ENCODE results near the gene ADAM30.

Gene ADAM30

DNA sequence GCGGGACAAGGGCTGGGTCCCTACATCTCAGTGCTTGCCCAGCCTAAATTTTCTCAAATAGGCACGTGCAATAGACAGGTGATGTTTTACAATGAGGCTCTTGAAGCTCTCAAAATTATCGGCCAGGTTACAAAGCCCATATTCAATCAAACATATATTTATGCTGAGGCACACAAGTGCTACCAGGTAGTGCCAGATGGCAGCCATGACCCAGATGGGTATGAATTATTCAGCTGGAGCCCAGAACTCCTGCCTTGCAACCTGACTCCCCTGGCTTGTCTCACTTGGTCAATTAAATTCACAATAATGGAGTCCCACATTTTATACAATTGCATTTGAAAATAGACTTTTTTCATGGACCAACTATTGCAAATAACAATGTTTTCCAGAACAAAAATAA lies 12.3 kb upstream of the ADAM30 start:
- no peak for DNase-seq (ENCODE audit: low read depth)

DNA sequence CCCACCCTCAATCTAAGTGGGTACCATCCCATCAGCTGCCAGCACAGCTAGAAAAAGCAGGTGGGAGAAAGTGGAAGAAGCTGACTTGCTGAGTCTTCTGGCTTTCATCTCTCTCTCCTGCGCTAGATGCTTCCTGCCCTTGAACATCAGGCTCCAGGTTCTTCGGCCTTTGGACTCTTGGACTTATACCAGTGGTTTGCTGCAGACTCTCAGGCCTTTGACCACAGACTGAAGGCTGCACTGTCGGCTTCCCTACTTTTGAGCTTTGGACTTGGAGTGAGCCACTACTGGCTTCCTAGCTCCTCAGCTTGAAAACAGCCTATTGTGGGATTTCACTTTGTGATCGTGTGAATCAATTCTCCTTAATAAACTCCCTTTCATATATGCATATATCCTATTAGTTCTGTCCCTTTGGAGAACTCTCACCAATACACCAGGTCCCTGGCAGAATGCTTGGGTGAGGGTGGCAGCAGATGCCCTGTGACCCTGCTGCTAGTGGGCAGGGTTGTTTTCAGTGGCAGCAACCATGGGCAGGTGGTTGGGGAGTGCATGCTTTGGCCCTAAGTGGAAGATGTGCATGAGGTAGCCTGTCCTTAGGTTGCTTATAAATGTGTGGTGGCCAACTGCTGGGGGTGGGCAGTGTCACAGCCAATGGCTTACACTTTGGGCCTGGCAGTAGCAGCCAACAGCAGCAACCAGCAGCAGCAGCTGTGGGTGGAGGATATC lies 10.8 kb upstream of the ADAM30 start:
- DNase-seq (ENCODE audit: low read depth): no peak

DNA sequence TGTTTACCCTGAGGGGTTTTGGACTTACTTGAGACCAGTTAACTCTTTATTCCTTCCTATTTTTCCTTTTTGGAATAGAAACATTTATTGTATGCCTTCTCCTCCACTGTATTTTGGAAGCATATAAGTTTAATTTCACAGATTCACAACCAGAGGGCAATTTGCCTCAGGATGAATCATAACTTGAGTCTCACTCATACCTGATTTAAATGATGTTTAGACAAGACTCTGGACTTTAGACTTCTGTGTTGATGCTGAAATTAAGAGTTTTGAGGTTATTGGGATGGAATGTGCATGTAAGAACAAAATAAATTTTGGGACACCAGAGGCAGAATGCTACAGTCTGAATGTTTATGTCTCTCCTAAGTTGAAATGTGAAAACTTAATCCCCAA lies 7.1 kb upstream of the ADAM30 start:
- no peak for DNase-seq (ENCODE audit: low read depth)

DNA sequence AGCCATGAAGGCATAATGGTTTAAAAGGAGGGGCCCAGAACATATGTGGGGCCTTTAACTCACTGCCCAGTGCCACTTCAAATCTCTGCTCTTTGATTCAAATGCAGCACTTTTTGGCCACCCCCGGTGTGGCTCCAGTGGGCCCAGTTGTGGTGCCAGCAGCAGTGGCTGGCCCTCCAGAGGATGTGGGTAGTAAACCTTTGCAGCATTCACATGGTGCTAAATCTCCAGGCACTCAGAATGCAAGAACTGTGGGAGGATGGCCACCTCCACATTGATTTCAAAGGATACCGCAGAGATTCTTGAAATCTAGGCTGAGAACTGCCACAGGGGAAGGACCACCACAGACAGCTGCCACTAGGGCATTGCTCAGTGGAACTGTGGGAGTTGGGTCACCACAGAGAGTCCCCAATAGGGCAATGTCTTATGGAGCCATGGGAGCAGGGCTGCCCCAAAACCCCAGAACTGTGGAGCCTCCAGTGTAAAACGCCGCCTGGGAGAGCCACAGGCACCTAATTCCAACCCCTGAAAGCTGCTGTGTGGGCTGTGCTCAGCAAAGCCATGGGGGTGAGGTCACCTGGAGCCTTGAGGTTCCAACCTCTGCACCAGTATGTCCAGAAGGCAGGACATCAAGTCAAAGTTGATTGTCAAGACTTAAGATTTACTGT lies 6.6 kb upstream of the ADAM30 start:
- DNase-seq (ENCODE audit: low read depth): no peak

DNA sequence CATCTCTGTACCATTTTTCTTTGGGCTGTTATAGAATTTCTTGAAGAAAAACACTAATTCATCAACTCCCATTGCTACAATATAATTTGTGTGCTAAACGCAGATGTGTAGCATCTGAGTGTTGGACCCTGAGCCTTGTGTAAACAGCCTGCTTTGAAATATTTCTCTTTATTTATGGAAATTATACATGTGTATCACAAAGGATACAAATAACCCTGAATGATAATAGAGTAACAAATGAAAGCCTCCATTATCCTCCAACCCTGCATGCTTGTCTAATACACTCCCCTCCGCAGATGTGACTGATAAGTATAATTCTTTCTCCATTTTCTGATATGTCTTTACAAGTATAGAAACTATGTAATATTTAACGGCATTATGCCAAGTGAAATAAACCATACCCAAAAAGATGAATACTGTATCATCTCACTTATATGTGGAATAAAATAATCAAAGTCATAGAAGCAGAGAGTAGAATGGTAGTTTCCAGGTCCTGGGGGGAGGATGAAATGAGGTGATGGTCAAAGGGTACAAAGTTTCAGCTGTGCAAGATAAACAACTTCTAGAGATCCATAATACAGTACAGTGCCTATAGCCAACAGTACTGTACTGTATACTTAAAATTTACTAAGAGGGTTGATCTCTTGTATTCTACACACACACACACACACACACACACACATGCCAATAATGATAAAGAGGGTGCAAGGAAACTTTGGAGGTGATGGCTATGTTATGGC lies 2.8 kb upstream of the ADAM30 start:
- no peak for DNase-seq (ENCODE audit: low read depth)

DNA sequence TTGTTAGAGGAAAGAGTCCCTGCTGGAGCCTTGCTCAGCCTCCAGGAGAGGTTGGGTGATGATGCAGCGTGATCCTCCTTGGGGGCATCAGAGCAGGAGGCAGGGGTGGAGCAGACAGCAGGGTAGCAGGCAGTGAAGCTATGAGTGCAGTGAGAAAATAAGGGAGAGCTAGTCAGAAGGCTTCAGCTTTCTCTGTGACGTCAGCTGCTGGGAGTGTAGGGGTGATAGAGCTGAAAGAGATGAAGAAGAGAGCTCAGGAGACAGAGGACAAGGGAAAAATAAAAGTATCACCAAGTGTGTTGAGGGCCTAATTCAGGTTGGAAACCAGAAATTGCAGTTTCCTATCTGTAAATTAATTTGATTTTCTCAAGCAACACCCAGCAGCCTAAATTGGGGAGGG lies 2.2 kb upstream of the ADAM30 start:
- DNase-seq (ENCODE audit: low read depth): no peak

DNA sequence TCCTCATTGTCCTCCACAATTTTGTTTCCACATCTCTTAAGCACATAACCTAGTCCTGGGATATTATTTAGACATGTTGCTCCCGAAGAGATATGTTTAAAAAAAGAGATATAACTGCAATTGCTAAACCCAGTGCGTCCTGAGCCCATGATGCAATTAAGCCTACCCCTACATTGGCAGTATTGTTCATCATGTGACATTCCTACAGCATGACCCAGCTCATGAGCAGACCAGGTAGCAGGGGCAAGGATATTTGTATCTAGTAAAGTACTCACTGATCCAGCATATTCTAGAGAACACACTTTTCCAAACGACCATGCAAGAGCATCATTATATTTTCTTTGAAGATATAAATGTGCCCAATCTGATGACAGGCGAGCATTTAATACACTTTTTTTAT lies 1.2 kb downstream of the ADAM30 start:
- DNase-seq (ENCODE audit: low read depth): no peak

DNA sequence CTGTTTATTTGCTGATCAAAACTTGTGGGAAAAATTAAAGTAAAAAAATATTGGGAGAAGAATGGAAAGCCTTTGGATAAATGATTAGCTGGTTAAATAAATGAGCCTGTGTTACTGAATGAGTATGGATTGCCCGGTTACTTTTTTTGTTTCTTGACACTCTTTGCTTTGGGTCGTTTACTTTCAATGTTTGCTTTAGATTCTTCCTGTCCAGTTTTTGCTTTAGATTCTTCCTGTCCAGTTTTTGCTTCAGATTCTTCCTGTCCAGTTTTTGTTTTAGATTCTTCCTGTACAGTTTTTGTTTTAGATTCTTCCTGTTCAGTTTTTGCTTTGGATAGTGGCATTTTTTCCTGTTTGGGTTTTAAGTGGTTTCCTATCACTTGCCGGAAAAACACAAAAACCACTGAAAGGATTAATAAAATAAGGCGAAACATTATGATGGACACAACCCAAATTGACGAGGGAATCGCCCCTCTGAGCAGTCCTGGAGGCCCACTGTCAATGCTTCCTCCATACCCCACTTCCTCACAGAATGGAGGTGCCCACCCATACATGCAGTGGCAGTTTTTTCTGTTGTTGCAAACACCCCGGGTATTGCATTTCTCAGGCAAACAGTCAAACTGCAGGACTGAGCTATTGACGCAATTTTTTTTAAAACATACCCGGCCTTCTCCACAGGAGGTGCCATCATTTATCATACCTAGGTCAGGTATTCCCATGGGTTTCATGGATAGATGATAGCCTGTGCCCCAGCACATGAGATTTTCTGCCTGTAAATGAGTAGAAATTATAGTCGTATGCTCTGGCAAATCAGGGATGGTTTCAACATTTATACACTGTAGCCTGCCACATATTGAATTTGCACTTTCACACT lies 2.3 kb downstream of the ADAM30 start:
- DNase-seq (ENCODE audit: low read depth): no peak

DNA sequence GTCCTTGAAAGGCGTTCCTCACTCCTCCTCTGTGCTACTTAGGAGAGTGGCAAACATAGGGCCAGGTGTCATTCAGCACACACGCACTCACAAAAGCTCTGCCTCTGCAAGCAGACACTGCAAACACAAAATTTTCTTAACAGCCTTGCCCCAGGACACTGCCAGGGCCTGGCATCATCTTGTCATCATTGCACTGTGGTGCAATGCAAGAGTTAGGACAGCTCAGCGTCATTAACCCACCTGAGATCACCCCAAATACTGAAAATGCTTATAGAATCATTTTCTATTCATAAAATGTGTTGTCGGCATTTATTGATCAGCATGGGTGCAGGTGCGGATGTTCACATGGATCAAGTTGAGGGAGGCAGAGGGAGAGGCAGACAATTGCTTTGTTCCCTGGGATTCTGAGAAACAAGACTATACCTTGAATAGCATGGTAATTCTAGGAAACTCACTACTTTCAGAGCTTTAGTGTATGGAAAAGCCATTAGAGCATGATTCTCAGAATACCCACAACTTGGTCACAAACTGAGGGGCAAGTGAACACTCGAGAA lies 3.0 kb downstream of the ADAM30 start:
- no peak for DNase-seq (ENCODE audit: low read depth)

DNA sequence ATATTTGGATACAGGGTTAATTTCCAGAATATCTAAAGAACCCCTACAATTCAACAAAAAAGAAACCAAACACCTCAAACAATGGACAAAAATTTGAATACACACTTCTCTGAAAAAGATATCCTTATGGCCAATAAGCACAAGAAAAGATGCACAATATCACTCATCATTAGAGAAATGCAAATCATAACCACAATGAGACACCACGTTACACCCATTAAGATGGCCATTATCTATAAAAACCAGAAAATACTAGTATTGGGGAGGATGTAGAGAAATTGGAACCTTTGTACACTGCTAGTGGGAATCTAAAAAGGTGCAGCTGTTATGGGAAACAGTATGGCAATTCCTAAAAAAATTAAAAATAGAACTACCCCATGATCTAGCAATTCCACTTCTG lies 4.9 kb downstream of the ADAM30 start:
- no peak for DNase-seq (ENCODE audit: low read depth)

DNA sequence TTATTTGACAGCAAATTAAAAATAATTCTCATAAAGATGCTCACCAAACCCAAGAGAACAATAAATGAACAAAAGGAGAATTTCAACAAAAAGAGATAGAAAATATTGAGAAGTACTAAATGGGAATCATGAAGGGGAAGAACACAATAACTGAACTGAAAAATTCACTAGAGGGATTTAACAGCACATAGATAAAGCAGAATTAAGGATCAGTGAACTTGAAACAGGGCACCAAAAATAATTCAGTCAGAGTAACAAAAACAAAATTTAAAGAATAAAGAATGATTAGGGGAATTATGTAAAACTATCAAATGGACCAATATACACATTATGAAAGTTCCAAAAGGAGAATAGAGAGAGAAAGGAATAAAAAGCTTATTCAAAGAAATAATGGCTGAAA lies 7.8 kb downstream of the ADAM30 start:
- no peak for DNase-seq (ENCODE audit: low read depth)

DNA sequence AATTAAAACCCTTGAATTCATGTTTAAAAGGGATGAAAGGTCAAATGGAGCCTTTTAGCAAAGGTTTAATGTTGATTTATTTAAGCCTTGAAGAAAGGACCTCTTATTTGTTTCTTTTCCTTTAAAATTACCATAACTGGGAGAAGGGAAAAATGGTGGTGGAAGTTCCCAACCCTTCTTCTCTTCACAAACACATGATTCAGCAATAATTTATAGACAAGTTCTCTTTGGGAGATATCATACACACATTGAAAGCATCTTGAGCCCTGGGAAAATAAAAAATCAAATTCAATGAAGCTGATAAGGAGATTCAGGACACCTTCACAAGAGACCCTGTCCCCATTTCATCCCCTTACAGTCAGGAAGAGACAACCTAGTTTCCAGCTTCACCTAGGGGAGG lies 8.9 kb downstream of the ADAM30 start:
- no peak for DNase-seq (ENCODE audit: low read depth)

DNA sequence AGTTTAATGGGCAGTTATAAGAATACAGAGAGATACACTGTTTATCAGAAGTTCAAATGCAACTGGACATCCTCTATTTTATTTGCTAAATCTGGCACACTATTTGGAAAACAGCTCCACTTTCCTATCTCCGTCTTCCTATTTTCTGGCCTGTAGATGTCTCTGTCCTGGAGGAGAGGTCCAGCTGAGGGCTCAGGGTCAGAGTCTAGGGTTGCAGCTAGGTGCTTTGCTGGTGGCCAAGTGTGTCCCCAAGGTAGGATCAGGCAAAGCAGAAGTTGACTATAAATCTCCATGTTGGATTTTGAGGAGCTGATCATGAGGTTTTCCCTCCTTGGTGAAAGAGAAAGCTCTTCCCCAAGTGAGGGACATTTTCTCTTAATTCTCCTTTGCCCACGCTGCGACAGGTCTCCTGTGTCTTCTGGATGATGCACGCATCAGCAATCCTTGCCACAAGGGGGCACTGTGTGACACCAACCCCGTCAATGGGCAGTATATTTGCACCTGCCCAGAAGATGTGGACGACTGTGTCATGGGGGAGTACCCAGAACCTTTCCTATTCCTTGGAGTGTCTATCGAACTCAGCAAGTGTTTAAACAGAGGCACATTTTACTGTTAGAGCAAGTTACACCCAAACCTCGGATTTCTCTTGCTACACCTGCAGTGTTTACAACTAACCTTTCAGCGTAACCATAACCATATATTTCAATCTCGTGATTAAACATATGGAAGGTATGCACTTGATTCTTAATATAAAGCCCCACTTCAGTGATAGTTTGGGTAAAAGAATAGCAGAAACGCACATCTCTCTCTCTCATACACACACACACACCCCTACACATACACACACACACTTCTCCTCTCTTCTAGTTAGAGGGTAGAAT lies 10.2 kb downstream of the ADAM30 start:
- no peak for DNase-seq (ENCODE audit: low read depth)

DNA sequence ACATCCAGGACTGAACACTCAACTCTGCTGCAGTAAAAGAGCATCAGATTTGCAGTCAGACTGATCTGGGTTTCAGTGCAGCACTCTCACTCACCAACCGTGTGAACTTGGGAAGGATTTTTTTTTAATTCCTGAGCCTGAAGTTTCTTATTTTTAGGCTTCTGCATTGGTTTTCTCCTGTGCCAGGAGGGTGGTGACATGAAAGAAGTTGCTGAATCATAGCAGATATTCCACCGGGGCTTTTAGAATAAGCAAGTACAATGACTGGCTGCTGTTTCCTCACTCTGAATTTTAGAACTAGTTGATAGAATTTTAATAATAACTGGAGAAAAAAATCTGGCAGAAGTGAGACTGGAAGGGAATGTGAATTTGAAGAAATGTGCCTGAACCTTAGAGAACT lies 11.6 kb downstream of the ADAM30 start:
- no peak for DNase-seq (ENCODE audit: low read depth)

DNA sequence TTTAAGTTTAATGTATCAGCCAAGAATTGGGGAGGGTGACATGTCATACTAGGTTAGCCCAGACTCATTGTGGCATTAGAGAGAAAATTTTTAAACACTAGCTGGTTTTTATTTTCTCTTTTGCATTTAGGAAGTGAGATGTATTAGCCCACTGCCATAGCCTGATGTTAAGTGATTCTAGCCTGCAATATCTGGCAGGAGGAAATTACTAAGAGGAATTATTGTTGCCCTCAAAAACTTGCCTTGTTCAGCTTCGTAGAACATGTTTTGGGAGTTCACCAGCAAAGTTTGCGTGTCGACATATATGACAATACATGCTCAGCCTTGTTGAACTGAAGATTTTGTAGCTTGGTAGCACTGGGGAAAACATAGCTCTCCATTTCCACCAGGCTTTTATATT lies 12.5 kb downstream of the ADAM30 start:
- DNase-seq (ENCODE audit: low read depth): no peak

DNA sequence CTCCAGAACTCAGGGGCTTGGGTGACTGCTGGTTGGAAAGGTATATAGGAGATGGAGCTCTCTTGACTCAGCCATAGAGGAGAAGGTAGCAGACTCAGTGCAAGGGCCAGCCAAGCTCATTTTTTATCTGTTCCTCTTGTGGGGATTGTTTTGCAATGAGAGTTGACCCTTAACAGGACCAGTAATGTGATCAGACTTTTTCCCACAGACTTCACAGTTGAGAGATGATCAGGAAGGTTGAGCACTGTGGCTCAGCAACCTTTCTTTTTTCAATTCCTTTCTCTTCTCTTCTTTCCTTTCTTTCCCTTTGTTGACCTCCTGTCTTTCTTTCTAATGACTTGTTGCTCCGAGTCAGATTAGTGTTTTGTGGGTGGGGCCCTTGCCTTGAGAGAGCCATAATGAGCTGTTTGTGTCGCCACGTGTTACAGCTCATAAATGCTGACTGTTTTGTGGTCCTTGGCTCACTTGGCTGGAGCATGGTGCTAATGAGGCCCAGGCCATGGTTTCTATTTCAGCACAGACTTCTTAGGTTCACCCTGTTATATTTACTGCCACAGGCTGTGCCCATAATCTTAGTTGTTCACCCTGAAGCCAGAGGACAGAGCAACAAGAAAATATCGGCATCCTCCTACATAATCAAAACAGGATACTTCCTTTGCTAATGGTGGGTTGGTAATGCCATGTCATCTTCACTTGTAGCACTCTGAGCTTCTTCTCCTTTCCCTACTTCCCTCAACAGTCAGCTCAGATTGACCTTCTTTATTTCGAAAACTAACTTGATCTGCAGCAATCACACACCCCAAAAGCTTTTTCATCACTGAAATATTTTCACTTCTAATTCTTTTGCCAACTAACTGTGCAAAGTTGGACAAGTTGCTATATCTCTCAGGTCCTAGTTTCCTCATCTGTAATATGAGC lies 13.9 kb downstream of the ADAM30 start:
- DNase-seq (ENCODE audit: low read depth): no peak

DNA sequence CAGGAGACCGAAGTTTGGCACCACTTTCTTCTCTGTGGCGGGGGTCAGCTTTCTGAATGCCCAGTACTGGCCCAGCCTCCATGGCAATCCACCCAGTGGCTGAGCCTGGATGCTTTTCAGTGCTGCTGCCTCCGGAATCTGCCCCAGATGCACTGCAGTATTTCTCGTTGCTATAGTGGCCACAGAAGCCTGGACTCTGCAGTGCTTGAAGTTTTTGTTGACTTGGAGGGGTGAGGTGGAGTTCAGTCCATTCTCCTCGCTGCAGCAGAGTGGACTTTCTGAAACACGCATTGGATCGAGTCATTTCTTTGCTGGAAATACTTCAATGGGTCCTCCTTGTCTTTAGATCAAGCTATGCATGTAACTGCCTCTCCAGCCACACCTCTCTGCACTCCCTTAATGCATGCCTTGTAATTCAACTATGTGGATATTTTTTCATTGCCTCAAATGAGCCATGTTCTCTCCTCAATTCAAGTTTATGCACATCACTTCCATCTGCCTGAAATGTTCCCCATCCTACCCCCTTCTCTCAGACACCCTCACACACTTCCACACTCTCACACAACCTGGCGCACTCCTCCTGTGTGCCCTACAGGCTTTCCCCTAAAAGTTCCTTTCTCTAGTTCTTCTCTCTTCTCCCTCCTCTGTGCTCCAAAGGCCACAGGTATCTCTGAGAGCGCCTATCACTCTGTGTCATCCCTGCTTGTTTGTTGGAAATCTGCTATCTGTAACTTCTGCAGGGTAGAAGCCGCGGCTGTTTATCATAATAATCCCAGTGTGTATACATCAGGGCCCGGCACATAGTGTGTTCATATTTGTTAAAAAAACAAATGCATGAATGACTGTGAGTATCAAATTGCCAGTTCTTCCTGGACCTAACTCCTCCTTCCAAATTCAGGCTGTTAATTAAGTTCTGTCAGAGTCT lies 16.5 kb downstream of the ADAM30 start:
- DNase-seq (ENCODE audit: low read depth): no peak

DNA sequence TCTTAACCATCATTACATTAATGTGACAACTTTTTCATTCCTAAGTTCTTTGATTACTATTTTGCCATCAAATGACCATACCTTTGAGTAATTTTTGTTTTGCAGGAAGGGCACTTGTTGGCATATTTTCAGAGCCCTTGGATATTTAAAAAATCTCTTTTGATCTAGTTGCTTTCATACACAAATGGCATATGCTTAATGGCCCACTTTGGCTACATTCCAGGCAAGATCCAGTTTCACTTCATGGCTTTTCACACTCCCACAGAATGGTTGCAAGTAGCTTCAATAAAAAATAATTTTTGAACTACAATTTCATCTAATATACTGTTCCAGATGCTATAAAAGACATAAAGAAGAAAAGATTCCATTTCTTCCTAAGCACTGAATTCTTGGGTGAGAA lies 18.1 kb downstream of the ADAM30 start:
- DNase-seq (ENCODE audit: low read depth): no peak

DNA sequence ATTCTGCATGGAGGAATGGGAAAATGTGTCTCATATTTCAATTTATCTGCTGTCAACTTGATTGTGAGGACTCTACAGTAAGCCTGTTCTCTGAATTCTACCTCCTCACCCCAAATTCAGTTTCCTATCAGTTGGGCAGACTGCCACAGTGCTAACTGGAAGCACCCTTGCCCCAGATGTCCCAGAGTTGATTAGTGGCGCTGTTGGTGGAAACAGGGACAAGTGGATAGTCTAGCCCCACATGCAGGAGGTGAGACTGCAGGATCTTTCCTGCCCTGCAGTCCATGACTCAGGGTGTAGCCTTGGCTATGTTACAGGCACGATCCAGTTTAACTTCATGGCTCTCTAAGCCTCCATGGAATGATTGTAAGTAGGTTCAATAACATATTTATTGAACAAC lies 22.1 kb downstream of the ADAM30 start:
- no peak for DNase-seq (ENCODE audit: low read depth)

Data from HS-5 (cell line).